Heart left ventricle (tissue), 16 donors: ENCODE results near the gene PSMD9. TPM values are rescaled to one million over a fixed set of nuclear protein-coding genes. Genes with fewer than 3 reads are reported as not detected.

Source experiments
- ATAC-seq, 4 donors: fragments of 200-7000 bp; cut with Tn5 transposase; one replicate each; pipeline ENCODE4 v1.9.1; 2020 to 2022; ENCODE audit warnings: moderate library complexity in 4 of 4, mild to moderate bottlenecking in 3 of 4, moderate number of reproducible peaks in 1 of 4
- DNase-seq, 5 donors: peaks; one replicate each; pipeline ENCODE4 v3.0.0-alpha.2; 2020
- H3K27ac ChIP-seq, 12 donors: fragments of 200-600 bp; sonication (generic) in 4 of 12; one replicate each; pipeline versions ENCODE4 v1.5.0 to v1.8.0; 2016 to 2022; ENCODE audit warnings: mild to moderate bottlenecking in 2 of 12
- H3K27me3 ChIP-seq, 9 donors: fragments of 200-600 bp; sonication (generic) in 2 of 9; one replicate each; pipeline versions ENCODE4 v1.5.1 to v1.8.0; 2016 to 2022; ENCODE audit warnings: mild to moderate bottlenecking in 3 of 9
- H3K36me3 ChIP-seq, 9 donors: fragments of 200-600 bp; sonication (generic) in 2 of 9; one replicate each; pipeline versions ENCODE4 v1.5.0 to v1.8.0; 2018 to 2022; ENCODE audit warnings: mild to moderate bottlenecking in 2 of 9
- H3K4me1 ChIP-seq, 12 donors: fragments of 200-600 bp; sonication (generic) in 4 of 12; one replicate each; pipeline versions ENCODE4 v1.5.0 to v1.8.0; 2016 to 2022; ENCODE audit warnings: mild to moderate bottlenecking in 3 of 12
- H3K4me3 ChIP-seq, 12 donors: fragments of 200-600 bp; sonication (generic) in 4 of 12; one replicate each; pipeline versions ENCODE4 v1.5.0 to v1.8.0; 2017 to 2022; ENCODE audit warnings: mild to moderate bottlenecking in 9 of 12, moderate library complexity in 4 of 12
- H3K9me3 ChIP-seq, 12 donors: fragments of 200-600 bp; sonication (generic) in 4 of 12; one replicate each; pipeline versions ENCODE4 v1.5.0 to v1.8.0; 2016 to 2022; ENCODE audit warnings: mild to moderate bottlenecking in 1 of 12
- POLR2A ChIP-seq, 2 donors: fragments of 450-650 bp; IDR thresholded peaks; one replicate each; pipeline ENCODE4 v1.6.1; 2017; ENCODE audit warnings: antibody characterized with exemption in 2 of 2, mild to moderate bottlenecking in 2 of 2, moderate library complexity in 2 of 2
- WGBS, 4 donors: extraction: QIAGEN DNeasy Blood & Tissue Kit in 2 of 4; methylation state at CpG; one replicate each; pipeline versions ENCODE4 v1.1.5 to v1.1.7; 2013 to 2018; 5-methylcytosine and 5-hydroxymethylcytosine counted together
- intact Hi-C, 10 donors: fragments of 100-400 bp; cut with DNase I; formaldehyde crosslinking; loops; one replicate each; pipeline versions ENCODE4 v1.11.1 to v1.14.2; 2022
- long read RNA-seq, 3 donors: library from polyadenylated mRNA; unstranded; transcript quantifications; one replicate each; pipeline ENCODE4 v2.0.0, GENCODE V29; 2020 to 2021
- polyA plus RNA-seq, 2 donors: library from polyadenylated mRNA; stranded (reverse); fragments of 200-250 nt; gene quantifications; one replicate each; pipeline ENCODE4 v1.2.3, GENCODE V29; 2013
- total RNA-seq, 9 donors: library from RNA; depleted of rRNA in 2 of 9; stranded (reverse); fragments of >200 nt in 2 of 9; fragmentation: NEBNext Ultra II Directional in 3 of 9; extraction: Animal tissue kit (Norgen Biotek cat#: 25700) in 3 of 9; gene quantifications; one replicate each; pipeline versions ENCODE4 v1.1.0 to v1.2.4, GENCODE V29; 2016 to 2023
- TF ChIP-seq, protein P1 (sequence below), 12 donors: fragments of 200-600 bp; sonication (generic) in 4 of 12; IDR thresholded peaks; one replicate each; pipeline versions ENCODE4 v1.5.0 to v1.8.0; 2018 to 2022; ENCODE audit warnings: antibody characterized with exemption in 12 of 12, mild to moderate bottlenecking in 5 of 12
- donor health status: ischemic (EF 13 %, LVEDD 7.1; RV severe dilation, severe dysfunction).
- donor health status: healthy with polysubstance abuse.
- donor health status: DM: no; HTN: yes; CAD: no.
- donor health status: DM: no; HTN: no; CAD: no.
- donor health status: ischemic (EF 25% LVEDD 6.9; RV normal size, moderate dysfunction).
- donor health status: ischemic (EF 25% LVEDD 5.7; RV mildly dilated, moderate dysfunction).
- donor health status: healthy.
- donor health status: DM: yes; HTN: yes; CAD: no.
- donor health status: ischemic (EF 35%, LVEDD 5.7; RV mildly dilated, moderate dysfunction).
- donor health status: nonischemic (EF 11% LVEDD 7.7; RV severe dilation, severe dysfunction).
- donor health status: DM: yes; HTN: yes; CAD: no.
- donor health status: PGD.
- donor health status: ischemic (EF 29% LVEDD 5.4; RV normal size, mild dysfunction).
- donor health status: nonischemic (EF 23%, LVEDD 6.1; RV moderate dilation, normal function).

The PSMD9 gene, protein sequence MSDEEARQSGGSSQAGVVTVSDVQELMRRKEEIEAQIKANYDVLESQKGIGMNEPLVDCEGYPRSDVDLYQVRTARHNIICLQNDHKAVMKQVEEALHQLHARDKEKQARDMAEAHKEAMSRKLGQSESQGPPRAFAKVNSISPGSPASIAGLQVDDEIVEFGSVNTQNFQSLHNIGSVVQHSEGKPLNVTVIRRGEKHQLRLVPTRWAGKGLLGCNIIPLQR
- total RNA-seq (10 to 100 TPM; 28.8 to 47.8 (median 37.9) TPM), polyA plus RNA-seq (100 to 1,000 TPM in 1 of 2 donors, 10 to 100 TPM in 1; 24.8 to 133 TPM)
- long read RNA-seq, donor 1, transcript PSMD9-207 (6 exons, 2,784 nt), result major isoform, 61 of 69 reads
- long read RNA-seq, donor 1, transcript PSMD9-201 (6 exons, 2,307 nt), result minor isoform, 5 of 69 reads
- long read RNA-seq, donor 1, partial matches to known transcripts, result 0 of 69 reads
- long read RNA-seq, donor 1, other reads (novel, unspliced or antisense), result 0 of 69 reads
- long read RNA-seq, donor 2, transcript PSMD9-201 (6 exons, 2,307 nt), result minor isoform, 8 of 142 reads
- long read RNA-seq, donor 2, transcript PSMD9-207 (6 exons, 2,784 nt), result major isoform, 130 of 142 reads
- long read RNA-seq, donor 2, partial matches to known transcripts, result 0 of 142 reads
- long read RNA-seq, donor 2, other reads (novel, unspliced or antisense), result 0 of 142 reads
- long read RNA-seq, donor 3, transcript PSMD9-207 (6 exons, 2,784 nt), result major isoform, 50 of 55 reads
- long read RNA-seq, donor 3, partial matches to known transcripts, result 0 of 55 reads
- long read RNA-seq, donor 3, other reads (novel, unspliced or antisense), result 0 of 55 reads

DNA sequence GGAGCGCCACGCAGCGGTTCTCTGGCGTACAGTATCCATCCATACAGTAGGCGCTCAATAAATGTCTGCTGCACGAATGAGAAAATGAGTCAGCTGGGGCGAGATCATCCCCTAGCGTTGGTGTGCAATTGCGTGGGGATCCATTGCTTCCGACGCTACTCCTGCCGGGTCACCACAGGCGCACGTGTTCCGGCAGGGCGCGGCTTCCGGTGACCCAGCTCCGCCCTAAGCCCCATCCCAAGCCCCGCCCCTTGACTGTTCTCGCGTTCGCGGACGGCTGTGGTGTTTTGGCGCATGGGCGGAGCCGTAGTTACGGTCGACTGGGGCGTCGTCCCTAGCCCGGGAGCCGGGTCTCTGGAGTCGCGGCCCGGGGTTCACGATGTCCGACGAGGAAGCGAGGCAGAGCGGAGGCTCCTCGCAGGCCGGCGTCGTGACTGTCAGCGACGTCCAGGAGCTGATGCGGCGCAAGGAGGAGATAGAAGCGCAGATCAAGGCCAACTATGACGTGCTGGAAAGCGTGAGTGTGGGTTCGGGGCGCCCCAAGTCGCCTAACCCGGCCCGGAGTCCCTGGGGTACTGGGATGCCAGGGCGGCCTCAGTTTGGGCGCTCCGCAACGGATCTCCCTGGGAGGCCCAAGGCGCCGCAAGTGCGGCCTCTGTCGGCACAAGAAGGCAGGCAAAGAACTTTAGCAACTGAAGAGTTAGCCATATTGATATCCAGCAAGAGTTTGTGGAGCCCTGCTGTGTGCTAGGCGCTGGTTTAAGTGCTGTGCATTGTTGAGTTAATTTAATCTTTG is at the start of gene PSMD9:
Gene PSMD9, plus strand, starts transcription at position 313 of the 796 bp plus-strand sequence. Its CDS starts 67 bp downstream, at position 380.
- 0 to 1% (median 1%) methylated on average over 32 to 67 of the region's 67 CpGs for WGBS, 4 donors
- intact Hi-C loops, result loop anchor here (1.0 to 10.0 kb wide), 12 partner anchors 46 to 201 kb away; partner anchors contain the start of gene TMEM120B (in 2 of the 10)
- Histone ChIP-seq H3K36me3 (peaks cover 0 to 27% (median 5%) of the 10 kb centered on the region in 9 donors), H3K27me3 (no peaks in the 10 kb centered on the region), H3K4me1 (peaks cover 3 to 33% (median 17%) of the 10 kb centered on the region in 12 donors), H3K27ac (peak within 1 kb of the TSS; percentile 87 to 98 (median 94)), H3K4me3 (peak within 1 kb of the TSS; percentile 52 to 94 (median 84)), H3K9me3 (no peaks in the 10 kb centered on the region)
- peak in 1 of 2 donors; percentile 73 for TF ChIP-seq POLR2A (IDR thresholded peaks at IDR 0.05)
- TF ChIP-seq, protein P1, sequence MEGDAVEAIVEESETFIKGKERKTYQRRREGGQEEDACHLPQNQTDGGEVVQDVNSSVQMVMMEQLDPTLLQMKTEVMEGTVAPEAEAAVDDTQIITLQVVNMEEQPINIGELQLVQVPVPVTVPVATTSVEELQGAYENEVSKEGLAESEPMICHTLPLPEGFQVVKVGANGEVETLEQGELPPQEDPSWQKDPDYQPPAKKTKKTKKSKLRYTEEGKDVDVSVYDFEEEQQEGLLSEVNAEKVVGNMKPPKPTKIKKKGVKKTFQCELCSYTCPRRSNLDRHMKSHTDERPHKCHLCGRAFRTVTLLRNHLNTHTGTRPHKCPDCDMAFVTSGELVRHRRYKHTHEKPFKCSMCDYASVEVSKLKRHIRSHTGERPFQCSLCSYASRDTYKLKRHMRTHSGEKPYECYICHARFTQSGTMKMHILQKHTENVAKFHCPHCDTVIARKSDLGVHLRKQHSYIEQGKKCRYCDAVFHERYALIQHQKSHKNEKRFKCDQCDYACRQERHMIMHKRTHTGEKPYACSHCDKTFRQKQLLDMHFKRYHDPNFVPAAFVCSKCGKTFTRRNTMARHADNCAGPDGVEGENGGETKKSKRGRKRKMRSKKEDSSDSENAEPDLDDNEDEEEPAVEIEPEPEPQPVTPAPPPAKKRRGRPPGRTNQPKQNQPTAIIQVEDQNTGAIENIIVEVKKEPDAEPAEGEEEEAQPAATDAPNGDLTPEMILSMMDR (IDR thresholded peaks at IDR 0.05), result peak; percentile 42 to 81 (median 62)
- DNase-seq, result peak; percentile 98 to 99 (median 98)
- ATAC-seq, result peak; percentile 99 to 100 (median 99)

DNA sequence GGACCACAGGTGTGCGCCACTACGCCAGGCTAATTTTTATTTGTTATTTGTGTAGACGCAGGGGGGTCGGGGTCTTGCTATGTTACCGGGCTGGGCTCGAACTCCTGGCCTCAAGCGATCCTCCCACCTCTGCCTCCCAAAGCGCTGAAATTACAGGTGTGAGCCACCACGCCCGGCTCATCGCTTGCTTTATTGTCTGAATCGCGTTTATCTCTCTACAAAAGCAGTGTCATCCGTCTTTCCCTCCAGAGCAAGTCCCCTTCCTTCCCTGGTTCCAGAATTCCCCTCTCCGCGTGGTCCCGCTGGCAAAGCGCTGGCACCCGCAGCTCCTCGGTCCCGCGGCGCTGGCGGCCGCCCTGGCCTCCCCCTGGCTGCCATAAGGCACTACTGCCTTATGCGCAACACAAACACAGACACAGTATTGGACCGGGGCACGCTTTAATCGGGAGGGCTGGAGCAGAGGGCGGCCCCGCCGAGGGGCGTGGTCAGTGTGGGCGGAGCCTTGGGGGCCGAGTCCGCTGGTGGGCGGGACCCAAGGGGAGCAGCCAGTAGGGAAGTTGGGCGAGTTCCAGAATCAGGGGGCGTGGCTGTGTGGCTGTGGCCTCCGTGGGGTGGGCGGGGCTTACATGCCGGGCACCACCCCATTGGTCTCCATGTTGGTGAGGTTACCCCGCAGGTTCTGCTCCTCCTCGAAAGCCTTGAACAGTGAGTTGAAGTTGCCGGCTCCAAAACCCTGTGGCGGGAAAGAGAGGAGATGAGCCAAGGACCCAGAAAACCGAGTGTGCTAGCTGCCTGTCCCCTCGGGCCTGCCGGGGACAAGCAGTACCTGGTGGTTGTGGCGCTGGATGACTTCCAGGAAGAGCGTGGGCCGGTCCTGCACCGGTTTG is 49.2 kb upstream of the PSMD9 start:
- DNase-seq (peak; percentile 99 to 100 (median 100)), ATAC-seq (peak; percentile 97 to 100 (median 99))
- no peaks in the 10 kb centered on the region for H3K9me3 ChIP-seq
- peaks cover 0 to 13% (median 5%) of the 10 kb centered on the region in 12 donors for H3K4me1 ChIP-seq
- WGBS, 4 donors, result 11 to 16% (median 14%) methylated on average over 43 to 53 of the region's 53 CpGs
- H3K27me3 ChIP-seq, result no peaks in the 10 kb centered on the region
- intact Hi-C loops, result loop anchor here in 2 of 10 donors (1.0 to 5.0 kb wide), 2 partner anchors 48 to 49 kb away; partner anchors contain the start of gene PSMD9 (in 2 of the 2)
- TF ChIP-seq, protein P1 (IDR thresholded peaks at IDR 0.05), result peak in 11 of 12 donors; percentile 29 to 62 (median 48)
- peak in 1 of 2 donors; percentile 78 for TF ChIP-seq POLR2A (IDR thresholded peaks at IDR 0.05)
- no peaks in the 10 kb centered on the region for H3K36me3 ChIP-seq
- H3K4me3 ChIP-seq, result peak overlapping the region; percentile 20 to 80 (median 66)
- peak overlapping the region in 11 of 12 donors; percentile 41 to 79 (median 63) for H3K27ac ChIP-seq

DNA sequence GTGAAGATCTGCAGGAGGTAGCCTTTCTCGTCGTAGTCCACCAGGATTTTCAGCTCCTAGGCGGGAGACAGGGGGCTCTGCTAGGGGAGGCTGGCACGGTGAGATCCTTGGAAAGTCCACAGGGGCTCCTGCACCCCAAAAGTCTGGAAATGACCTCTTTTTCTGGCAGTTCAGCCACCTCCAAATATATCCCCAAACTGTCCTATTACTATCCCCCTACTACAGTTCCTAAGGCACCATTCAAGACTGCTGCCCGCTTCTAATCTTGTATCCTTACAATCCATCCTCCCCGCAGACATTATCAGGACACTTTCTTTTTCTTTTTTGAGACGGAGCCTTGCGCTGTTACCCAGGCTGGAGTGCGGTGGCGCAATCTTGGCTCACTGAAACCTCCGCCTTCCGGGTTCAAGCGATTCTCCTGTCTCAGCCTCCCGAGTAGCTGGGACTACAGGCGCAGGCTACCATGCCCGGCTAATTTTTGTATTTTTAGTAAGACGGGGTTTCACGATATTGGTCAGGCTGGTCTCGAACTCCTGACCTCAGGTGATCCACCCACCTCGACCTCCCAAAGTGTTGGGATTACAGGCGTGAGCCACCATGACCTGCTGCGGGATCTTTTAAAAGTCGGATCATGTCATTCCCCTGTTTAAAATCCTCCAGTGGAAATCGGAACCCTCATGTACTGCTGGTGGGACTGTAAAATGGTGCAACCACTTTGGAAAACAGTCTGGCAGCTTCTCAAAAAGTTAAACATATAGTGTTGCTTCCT is 48.4 kb upstream of the PSMD9 start:
- TF ChIP-seq, protein P1 (IDR thresholded peaks at IDR 0.05), result no peak
- no peak for TF ChIP-seq POLR2A (IDR thresholded peaks at IDR 0.05)
- Histone ChIP-seq H3K4me1 (peaks cover 0 to 13% (median 5%) of the 10 kb centered on the region in 12 donors), H3K4me3 (peak overlapping the region; percentile 20 to 80 (median 66)), H3K27ac (peak overlapping the region in 11 of 12 donors; percentile 41 to 79 (median 63)), H3K36me3 (no peaks in the 10 kb centered on the region), H3K9me3 (no peaks in the 10 kb centered on the region), H3K27me3 (no peaks in the 10 kb centered on the region)
- DNase-seq (no peak), ATAC-seq (no peak)
- 72 to 82% (median 76%) methylated on average over 21 to 24 of the region's 24 CpGs for WGBS, 4 donors
- intact Hi-C loops, result loop anchor here in 3 of 10 donors (1.0 to 5.0 kb wide), 2 partner anchors 47 to 48 kb away; partner anchors contain the start of gene PSMD9 (in 3 of the 3)
